Endometrium (tissue), 2 donors: ENCODE results near the gene FDX1.

Experiments used
- FAIRE-seq: peaks from 2 replicates; lab custom pipeline; 2012; peaks lifted over from hg19 to GRCh38; lab: Jason Lieb, UNC
- donor health status: control.
- donor health status: control.

The FDX1 gene

DNA sequence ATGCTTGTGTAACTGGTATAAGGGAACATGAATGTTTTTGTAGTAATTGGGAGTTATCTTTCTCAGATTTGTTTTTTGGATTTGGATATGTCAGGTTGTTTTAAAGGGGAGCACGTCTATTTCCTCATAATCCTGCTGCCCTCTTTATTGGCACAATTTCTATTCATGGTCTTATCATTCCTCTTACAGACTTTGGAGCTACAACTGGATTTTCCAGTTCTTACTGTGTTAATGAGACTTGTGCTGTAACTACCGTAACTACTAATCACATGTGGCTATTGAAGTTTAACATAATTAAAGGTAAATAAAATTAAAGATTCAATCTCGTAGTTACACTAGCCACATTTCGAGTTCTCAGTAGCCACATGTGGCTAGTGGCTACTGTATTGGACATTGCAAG, 1.9 kb downstream of the FDX1 start:
- FAIRE-seq, result no peak

DNA sequence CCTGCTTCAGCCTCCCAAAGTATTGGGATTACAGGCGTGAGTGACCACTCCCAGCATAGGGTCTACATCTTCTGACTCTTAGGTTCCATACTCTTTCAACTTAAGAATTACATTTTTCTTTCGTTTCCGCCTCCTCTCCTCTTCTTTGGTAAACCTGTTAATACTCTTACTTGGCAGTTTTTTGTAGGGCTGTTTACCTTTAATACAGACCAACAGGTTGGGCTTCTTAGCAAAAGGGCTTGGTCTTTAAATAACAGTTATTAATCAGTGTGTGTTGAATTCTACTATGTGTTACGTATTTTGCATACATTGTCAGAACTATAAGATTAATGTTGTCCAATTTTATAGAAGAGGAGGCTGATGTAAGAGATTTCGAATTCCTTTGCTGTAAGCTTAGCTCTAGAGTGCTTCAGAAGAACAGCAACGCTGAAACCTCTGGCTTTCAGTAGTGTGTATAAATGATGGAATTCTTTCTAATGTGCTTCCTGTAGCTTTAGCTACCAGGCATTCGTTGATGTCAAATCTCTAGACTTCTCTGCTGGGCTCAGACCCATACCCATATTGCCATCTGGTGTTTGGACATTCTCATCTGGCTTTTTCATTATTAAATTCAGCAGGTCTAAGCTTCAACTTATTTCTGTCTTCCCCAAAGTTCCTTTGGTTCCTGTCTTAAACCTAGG, 3.1 kb downstream of the FDX1 start:
- FAIRE-seq, result no peak

DNA sequence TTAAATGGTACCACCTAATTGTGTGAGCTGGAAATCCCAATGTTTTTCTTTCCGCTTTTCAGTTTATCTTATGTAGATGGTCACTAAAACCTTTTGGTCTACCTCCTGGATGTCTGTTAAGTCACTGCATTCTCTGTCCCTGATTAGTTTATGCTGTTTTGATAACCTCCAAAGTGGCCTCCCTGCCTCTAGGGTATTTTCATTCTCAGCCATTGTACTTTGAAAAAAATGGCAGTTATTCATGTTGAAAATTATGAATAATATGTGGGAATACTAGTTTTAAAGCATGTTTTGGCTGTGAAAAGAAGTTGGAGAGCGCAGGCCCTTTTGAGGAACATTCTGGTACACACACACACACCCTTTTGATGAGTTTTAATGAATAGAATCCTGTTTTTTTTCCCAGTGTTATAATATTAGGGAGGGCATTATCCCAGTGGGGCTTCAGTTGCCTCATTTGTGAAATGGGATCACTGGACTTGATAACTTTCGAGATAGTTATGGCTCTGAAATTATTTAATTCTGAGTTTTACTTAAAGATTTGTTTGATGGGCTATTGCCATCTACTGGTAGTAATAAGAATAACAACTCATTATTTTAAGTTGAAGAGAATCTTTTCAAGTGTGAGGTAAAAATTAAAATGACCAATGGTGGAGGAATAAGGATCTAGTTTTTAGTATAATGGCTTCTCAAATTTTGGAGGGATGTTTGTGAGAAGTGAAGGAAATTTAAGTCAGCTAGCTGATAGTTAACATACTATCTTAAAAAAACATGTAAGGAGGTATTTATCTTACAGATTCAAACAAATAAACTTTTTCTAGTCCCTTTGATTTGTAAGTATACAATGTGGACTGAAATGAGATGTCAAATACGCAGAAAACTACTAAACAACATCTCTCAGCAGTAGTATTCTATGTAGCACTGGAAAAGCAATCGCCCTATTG, 3.9 kb downstream of the FDX1 start:
- FAIRE-seq, result peak; percentile 95

DNA sequence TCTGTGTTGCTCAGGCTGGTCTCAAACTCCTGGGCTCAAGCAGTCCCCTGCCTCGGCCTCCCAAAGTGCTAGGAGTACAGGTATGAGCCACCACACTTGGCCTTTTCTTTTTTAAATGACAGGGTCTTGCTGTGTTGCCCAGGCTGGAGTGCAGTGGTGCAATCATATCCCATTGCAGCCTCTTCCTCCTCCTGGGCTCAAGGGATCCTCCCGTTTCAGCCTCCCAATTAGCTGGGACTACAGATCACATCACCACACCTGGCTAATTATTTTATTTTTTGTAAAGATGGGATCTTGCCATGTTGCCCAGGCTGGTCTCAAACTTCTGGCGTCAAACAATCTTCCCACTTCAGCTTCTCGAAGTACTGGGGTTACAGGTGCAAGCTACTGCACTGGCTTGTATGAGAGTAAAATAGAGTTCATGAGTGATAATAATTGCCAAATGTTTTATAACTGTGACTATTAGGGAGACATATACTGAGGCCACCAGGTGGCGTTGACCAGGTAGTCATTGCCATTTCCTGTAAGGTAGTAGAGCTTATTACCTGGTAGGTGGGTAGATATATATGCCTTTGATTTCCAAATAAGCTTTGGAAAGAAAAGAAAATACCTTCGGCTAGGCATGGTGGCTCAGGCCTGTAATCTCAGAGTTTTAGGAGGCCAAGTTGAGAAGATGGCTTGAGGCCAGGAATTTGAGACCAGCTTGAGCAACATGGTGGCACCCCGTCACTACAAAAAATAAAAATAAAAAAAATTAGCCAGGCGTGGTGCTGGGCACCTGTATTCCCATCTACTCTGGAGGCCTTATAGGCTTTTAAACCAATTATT, 5.4 kb downstream of the FDX1 start:
- no peak for FAIRE-seq

DNA sequence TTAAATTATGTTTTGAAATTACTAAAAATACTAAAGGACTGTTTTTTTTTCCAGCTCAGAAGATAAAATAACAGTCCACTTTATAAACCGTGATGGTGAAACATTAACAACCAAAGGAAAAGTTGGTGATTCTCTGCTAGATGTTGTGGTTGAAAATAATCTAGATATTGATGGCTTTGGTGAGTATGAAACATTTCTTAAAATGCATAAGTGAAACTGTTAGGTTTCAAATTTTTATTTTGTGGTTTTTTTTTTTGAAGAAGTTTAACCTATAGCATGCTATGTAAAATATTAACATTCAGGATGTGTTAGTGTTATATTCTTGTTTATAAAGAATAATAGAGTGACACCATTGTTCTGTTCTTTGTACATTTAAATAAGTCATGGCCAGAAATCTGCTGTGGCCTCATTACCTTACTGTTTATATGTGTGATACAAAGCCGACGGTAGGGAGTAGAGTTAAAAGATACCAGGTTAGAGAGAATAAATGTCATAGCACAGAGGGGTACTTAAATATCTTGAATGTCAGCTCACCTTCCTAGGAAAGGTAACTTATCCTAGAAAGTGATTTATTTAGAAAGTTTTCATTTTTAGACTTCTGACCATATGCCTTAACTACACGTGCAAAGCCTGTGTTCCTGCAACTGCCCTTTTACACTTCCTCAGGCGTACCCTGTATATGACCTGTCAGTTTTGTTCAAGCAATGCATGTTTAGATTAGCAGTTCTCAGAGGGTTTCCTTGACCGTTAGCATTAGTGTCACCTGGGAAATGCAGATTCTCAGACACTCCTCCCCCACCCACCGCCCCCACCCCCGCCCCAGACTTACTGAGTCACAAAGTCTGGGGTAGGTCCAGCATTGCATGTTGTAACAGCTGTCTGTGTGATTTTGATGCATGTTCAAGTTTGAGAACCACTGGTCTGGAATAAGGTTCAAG, 6.3 kb downstream of the FDX1 start:
- FAIRE-seq, result no peak

DNA sequence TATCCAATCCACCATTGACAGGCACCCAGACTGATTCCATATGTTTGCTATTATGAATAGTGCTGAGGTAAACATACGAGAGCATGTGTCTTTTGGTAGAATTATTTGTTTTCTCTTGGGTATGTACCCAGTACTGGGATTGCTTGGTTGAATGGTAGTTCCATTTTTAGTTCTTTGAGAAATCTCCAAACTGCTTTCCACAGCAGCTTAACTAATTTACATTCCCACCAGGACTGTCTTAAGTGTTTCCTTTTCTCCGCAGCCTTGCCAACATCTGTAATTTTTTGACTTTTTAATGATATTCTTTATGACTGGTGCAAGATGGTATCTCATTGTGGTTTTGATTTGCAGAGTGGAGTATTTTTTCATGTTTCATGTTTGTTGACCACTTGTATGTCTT, 8.3 kb downstream of the FDX1 start:
- no peak for FAIRE-seq

DNA sequence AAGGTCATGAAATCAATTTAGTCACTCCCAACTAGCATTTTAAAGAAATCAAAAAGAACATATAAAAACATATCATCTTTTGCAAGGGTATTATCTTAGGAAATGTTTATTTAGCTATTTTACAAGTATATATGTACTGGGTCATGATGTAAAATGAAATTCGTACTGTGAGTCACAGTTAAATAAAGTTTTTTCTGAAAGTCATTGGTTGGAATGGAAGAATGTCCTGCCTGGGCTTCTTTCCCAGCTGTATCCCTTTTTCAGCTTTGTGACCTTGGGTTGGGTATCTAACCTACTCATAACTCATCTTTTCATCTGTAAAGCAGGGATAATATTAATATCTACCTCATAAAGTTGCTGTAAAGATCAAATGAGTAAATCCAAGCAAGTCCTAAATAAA, 15.7 kb downstream of the FDX1 start:
- no peak for FAIRE-seq

DNA sequence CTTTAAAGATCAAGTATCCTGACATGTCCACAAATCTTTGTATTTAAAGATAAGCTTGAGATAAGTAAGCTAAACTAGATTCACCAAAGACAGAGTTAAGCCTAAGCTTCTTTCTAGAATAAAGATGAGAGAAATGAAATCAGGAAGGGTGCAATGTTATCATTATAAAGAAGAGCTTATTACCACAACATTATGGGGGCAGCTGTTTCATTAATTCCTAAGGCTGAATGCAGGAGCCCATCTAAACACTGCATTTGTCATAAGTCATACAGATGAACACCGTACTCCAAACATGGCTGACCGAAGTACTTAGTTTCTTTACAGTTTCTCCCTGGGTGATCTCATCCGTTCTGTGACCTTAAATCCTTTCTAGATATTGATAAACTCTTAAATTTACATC, 16.3 kb downstream of the FDX1 start:
- FAIRE-seq, result no peak

DNA sequence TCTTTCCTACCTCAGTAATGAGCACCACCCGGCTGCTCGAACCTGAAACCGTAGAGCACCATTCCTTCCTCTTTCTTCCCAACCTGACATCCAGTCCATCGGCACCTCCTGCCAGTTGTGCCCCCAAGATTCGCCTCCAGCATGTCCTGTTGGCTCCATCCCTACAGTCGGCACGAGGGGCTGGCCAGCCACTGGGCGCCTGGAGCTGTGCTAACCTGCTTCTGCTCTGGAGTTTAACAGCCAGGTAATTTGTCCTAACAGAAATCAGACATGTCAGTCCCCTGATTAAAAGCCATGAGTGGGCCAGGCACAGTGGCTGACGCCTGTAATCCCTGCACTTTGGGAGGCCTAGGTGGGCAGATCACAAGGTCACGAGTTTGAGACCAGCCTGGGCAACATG, 16.8 kb downstream of the FDX1 start:
- no peak for FAIRE-seq

DNA sequence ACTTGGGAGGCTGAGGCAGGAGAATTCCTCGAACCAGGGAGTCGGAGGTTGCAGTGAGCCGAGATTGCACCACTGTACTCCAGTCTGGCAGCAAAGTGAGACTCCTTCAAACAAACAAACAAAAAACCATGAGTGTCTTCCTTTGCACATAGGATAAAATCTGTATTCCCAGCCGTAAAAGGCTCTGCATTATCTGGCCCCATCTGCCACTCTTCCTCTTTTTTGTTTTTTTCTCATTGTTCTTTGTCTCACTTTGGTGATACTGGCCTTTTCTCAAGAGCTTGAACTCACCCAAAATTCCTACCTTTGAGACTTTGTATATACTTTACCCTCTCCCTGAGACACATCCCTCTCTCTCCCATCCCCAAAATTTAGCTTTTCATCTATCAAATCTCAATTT, 17.6 kb downstream of the FDX1 start:
- FAIRE-seq, result no peak

DNA sequence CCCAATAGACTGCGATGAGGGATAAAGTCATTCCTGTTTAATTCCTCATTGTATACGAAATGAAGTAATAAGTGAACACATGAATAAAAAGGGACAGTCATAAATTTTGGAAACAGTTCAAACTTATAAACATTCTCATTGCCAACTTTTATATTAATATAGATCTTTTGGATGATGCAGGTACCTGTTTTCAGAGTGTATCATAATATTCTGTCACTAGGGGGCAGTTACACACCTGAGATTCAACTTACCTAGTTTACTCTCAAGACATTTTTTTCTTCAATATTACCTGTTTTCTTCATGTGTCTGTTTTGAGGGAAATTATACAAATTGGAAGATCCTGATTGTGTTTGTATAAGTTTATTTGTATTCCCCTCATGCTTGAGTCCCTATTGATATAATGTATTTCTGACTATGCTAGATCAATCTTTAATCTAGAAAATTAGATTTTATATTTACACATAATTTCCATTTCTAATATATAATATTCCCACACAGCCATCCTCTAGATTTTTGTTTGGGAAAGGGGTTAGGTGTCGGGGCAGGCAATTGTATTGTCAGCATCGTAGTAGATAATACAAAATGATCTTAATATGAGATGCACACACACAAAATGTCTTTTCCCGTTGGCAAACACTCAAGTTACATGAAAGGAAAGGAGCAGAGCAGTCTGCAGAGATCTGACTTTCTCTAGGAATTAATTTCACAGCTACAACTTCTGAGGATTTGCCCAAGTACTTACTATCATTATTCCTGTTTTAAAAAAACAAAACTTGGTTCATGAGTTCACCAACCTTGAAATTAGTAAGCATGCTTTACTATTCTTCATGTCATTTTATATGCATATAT, 18.4 kb downstream of the FDX1 start:
- peak; percentile 46 for FAIRE-seq

DNA sequence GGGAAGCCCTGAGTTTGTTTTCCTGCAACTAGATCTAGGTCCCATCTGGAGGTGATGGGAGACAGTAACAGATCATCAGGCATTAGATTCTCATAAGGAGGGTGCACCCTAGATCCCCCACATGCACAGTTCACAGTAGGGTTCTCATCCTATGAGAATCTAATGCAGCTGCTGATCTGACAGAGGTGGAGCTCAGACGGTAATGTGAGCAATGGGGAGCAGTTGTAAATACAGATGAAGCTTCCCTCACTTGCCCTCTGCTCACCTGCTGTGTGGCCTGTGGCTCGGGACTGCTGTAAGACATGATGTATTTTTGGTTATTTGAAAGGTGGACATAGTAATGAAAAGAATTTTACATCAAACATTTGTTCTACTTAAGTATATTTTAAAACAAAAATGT, 20.5 kb downstream of the FDX1 start:
- FAIRE-seq, result no peak

DNA sequence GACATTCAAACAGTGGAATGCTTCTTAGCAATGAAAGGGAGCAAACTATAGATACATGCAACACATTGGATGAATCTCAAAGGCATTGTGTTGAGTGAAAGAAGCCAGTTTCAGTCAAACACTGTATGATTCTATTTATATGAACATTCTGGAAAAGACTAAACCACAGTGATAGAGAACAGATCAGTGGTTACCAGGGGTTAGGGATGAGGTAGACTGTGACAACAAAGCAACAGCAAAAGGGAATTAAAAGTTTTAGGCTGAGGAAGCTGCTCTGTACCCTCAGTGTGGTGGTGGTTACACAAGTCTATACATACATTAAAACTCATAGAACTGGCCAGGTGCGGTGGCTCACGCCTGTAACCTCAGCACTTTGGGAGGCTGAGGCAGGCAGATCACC, 23.0 kb downstream of the FDX1 start:
- FAIRE-seq, result no peak

DNA sequence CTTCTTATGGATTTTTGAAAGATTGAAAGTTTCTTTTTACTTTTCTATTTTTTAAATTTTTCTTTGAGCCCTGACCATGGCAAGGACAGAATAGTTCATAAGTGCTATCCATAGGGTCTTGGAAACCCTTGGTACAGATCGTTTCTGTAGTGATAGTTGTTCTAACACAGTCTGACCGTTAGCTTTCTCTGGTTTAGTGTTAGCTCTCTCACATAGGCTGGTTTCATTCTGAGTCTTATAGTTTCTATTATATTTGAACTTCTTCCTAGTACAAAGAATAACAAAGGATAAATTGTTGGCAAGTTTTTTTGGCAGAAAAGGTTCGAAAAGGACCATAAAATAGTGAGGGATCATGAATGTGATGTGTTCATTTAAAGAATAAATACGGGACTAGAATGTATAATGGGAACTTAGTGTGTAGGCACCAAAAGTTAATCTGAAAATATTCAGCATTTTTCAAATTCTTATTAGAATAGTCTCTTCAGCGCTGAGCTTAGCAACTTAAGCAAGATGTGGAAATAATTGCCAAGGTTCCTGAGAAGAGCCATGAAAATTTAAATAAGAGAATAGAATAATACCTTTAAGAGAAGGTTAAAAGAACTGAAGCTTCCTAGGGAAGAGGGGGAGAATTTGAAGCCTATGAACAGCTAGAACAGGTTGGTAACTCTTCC, 24.1 kb downstream of the FDX1 start:
- FAIRE-seq, result no peak

DNA sequence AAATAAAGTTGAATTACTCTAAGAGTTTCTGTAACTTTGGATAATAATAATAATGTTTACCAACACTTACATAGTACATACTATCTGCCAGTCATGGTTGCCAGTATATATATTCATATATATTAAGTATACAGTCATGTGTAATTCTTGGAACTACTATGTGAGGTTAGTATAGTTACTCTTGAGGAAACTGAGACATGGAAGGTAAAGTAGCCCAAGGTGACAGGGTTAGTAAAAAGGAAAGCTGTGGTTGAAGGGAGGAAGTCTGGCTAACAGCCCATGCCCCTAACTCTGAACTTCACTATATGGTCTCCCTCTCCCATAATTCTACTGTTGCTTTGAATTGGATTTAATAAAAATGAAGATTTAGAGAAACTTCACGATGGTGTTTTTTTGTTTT, 24.9 kb downstream of the FDX1 start:
- FAIRE-seq, result no peak

DNA sequence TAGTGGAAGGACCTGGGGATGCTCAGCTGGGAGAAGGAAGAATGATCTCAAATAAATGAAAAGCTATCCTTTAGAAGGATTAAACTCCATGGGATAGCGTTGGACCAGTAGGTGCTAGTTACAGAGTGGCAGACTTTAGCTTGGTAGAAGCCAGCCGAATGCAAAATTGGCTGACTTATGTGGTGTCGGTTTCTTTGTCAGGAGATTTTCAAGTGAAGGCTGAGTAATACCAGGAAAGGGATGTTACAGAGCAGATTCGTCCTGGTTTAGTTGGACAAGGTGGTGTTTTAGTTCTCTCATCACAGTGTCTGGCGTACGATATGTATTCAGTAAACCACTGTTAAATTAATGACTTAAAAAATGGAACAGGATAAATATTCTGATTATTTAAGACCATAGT, 26.0 kb downstream of the FDX1 start:
- no peak for FAIRE-seq

DNA sequence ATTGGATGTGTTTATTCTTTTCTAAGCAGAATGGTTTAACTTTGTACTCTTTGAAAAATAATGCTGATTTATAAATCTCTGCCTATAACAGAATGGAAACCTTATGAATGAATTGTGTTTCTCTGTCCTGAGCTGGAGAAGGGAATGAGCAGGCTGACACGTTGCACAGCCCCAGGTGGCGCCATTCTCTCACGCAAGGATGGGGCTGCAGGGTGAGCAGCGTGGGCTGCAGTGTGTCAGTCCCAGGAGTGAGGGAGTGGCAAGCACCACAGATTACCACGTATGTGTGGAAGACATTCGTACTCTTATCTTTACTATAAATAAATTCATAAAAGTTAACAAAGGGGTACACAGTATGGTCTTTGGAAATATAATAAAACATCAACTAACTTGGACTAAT, 33.4 kb downstream of the FDX1 start:
- no peak for FAIRE-seq

DNA sequence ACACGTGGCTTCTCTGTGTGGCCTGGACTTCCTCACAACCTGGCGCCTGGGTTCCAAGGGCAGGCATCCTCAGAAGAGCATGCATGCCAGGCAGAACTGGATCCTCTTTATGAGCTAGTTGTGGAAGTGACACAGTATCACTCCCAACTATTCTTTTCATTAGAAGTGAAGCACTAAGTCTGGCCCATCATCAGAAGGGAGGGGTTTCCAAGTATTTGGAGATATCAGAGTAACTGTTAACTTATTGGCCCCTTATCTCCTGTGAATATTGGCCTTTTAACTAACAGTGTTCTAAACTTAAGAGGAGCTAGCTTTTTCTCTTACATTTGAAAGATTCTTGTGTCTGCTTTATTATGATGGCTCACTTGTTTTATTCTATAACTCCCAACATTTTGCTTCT, 35.5 kb downstream of the FDX1 start:
- no peak for FAIRE-seq

DNA sequence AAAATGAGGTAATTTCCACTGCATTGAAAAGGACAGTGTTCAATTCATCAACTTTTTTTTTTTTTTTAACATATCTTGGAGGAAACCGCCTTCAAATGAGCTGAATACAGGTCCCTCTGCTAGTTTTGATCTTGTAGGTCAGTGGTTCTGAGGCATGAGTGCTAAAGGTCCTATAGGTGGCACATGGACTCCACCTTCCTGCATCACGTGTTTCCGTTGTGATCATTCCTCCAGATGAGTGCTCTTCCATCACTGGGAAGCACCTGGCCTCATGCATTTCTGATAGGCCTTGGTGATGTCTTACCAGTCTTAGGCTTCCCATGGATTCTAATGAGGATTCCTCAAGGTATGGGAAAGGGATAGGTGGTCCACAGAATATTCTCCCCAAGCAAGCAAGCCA, 37.8 kb downstream of the FDX1 start:
- FAIRE-seq, result no peak

DNA sequence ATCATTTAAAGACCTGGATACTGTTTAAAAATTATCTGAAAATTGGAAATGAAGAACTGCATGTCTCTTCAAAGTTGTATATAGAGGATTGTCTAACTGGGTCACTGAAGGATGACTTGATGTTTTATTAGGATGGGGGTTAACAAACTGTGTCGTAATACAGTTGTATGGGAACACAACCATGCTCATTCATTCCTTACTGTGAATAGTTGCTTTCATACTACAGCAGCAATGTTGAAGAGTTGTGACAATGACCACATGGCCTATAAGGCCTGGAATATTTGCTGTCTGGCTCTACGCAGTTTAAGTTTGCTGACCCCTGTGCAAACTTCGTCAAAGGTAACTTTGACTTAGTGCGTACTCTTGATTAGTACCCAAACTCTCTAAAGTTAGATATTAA, 38.4 kb downstream of the FDX1 start:
- FAIRE-seq, result no peak
